ENCODE results near the gene SF3A2.

Gene SF3A2

DNA sequence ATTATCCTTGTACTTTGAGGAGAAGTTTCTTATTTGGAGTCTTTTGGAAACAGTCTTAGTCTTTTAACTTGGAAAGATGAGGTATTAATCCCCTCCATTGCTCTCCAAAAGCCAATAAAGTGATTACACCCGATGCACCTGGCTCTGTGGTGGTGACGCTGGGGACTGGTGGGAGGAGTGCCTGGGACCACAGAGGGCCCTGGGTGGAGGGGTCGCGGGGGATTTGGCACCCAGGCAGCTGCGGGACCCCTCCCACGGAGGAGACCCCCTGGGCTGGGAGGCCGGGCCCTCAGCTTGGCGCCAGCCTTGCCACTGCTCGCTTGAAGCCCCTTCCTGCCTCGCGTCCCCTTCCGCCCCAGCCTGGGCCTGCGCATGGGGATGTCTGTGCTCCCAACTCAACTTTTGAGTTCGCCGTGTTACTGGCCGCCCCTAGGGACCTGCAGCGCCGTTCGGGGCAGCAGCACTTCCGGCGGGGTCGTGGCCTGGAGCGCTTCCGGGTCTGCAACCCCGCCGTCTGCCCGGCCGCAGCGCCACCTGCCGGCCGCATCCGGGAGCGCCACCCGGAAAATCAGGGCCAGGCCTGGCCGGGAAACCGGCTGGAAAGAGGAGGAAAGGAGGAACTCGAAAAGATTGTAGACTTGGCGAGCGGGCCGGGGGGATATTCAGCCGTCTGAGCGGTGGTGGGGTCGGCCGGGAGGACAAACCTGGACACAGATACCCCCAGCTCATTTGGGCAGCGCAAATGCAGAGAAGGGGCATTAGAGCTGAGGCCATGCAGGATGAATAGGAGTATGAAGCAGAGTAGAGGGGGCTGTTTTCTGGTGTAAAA is 36.9 kb downstream of the SF3A2 start:
- H4K20me1 ChIP-seq (ENCODE audit: low read depth, low read length), result peaks cover 6% of the 10 kb centered on the region; the same call in 1 of the 2 replicates
- TF ChIP-seq EZH2phosphoT487 (conservative IDR thresholded peaks at IDR 0.05; ENCODE audit: low read length) (no peak), CTCF (IDR thresholded peaks at IDR 0.05; ENCODE audit: insufficient read depth, low read length, poor library complexity, severe bottlenecking) (peak; percentile 99)
- peaks cover 31% of the 10 kb centered on the region for H3F3A ChIP-seq (ENCODE audit: insufficient read depth)
- no peaks in the 10 kb centered on the region for H3K9me2 ChIP-seq (replicated peaks; ENCODE audit: insufficient read depth, low read length)
- H3K27ac ChIP-seq (ENCODE audit: low read depth, low read length), result peak overlapping the region; percentile 92
- peak overlapping the region; percentile 94 for H3K4me2 ChIP-seq (ENCODE audit: low read depth, low read length, poor library complexity, severe bottlenecking)
- H3K79me2 ChIP-seq (ENCODE audit: insufficient read depth, low read length), result peaks cover 42% of the 10 kb centered on the region
- H3K9me3 ChIP-seq (ENCODE audit: insufficient read depth, low read length), result no peaks in the 10 kb centered on the region
- peak overlapping the region; percentile 99 for H3K9ac ChIP-seq (ENCODE audit: low read length)
- no peaks in the 10 kb centered on the region for H3K27me3 ChIP-seq (ENCODE audit: low read length)
- peak overlapping the region; percentile 77 for H3K4me3 ChIP-seq (ENCODE audit: insufficient read depth, low read length, poor library complexity, severe bottlenecking)
- H3K36me3 ChIP-seq (ENCODE audit: low read length), result peaks cover 3% of the 10 kb centered on the region; the same call in 1 of the 2 replicates
- no peak overlapping the region for H2AFZ ChIP-seq (ENCODE audit: low read depth, low read length, severe bottlenecking)

DNA sequence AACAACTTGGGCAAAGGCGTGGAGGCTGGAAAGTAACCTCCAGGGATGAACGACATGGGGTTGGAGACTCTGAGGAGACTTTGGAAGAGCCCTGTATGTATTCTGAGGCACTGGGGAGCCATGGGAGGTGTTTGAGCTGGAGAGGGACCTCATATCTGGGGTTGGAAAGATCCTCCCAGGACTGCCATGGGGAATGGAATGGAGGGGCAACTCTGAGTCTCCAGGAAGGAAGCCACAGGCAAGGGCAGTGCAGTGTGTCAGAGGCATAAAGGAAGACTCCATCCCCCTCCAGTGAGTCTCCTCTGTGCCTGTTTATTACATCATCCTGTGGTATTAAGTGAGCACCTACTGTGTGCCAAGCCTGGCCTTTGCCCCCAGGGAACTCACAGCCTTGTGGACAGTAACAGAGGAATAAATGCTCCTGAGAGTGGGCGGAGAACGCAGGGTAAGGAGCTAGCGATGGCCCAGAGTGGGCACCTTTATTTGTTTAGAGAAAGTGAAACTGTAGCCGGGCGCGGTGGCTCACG is 37.6 kb downstream of the SF3A2 start:
- H3K4me3 ChIP-seq (ENCODE audit: insufficient read depth, low read length, poor library complexity, severe bottlenecking), result no peak overlapping the region
- H4K20me1 ChIP-seq (ENCODE audit: low read depth, low read length), result peaks cover 6% of the 10 kb centered on the region; the same call in 1 of the 2 replicates
- peak overlapping the region; percentile 94 for H3K4me2 ChIP-seq (ENCODE audit: low read depth, low read length, poor library complexity, severe bottlenecking)
- H3K79me2 ChIP-seq (ENCODE audit: insufficient read depth, low read length), result peaks cover 42% of the 10 kb centered on the region
- TF ChIP-seq EZH2phosphoT487 (conservative IDR thresholded peaks at IDR 0.05; ENCODE audit: low read length), result no peak
- no peak for TF ChIP-seq CTCF (IDR thresholded peaks at IDR 0.05; ENCODE audit: insufficient read depth, low read length, poor library complexity, severe bottlenecking)
- peaks cover 3% of the 10 kb centered on the region; the same call in 1 of the 2 replicates for H3K36me3 ChIP-seq (ENCODE audit: low read length)
- H3K9me2 ChIP-seq (replicated peaks; ENCODE audit: insufficient read depth, low read length), result no peaks in the 10 kb centered on the region
- H2AFZ ChIP-seq (ENCODE audit: low read depth, low read length, severe bottlenecking), result no peak overlapping the region
- no peaks in the 10 kb centered on the region for H3K9me3 ChIP-seq (ENCODE audit: insufficient read depth, low read length)
- peak overlapping the region; percentile 99; the same call in 1 of the 2 replicates for H3K9ac ChIP-seq (ENCODE audit: low read length)
- no peaks in the 10 kb centered on the region for H3K27me3 ChIP-seq (ENCODE audit: low read length)
- H3F3A ChIP-seq (ENCODE audit: insufficient read depth), result peaks cover 29% of the 10 kb centered on the region
- H3K27ac ChIP-seq (ENCODE audit: low read depth, low read length), result peak overlapping the region; percentile 92; the same call in 1 of the 2 replicates

GRCh38 chr19:2274931-2275535 is 38.4 kb downstream of the SF3A2 start:
- Histone ChIP-seq H2AFZ (ENCODE audit: low read depth, low read length, severe bottlenecking) (no peak overlapping the region), H3K9me2 (replicated peaks; ENCODE audit: insufficient read depth, low read length) (no peaks in the 10 kb centered on the region), H3K4me3 (ENCODE audit: insufficient read depth, low read length, poor library complexity, severe bottlenecking) (no peak overlapping the region), H3K4me2 (ENCODE audit: low read depth, low read length, poor library complexity, severe bottlenecking) (no peak overlapping the region), H3K79me2 (ENCODE audit: insufficient read depth, low read length) (peaks cover 35% of the 10 kb centered on the region), H3K27me3 (ENCODE audit: low read length) (no peaks in the 10 kb centered on the region), H3K9ac (ENCODE audit: low read length) (no peak overlapping the region), H3K9me3 (ENCODE audit: insufficient read depth, low read length) (no peaks in the 10 kb centered on the region), H3K36me3 (ENCODE audit: low read length) (peaks cover 3% of the 10 kb centered on the region; the same call in 1 of the 2 replicates), H4K20me1 (ENCODE audit: low read depth, low read length) (peaks cover 6% of the 10 kb centered on the region; the same call in 1 of the 2 replicates), H3F3A (ENCODE audit: insufficient read depth) (peaks cover 29% of the 10 kb centered on the region), H3K27ac (ENCODE audit: low read depth, low read length) (no peak overlapping the region)
- no peak for TF ChIP-seq EZH2phosphoT487 (conservative IDR thresholded peaks at IDR 0.05; ENCODE audit: low read length)
- peak; percentile 15 for TF ChIP-seq CTCF (IDR thresholded peaks at IDR 0.05; ENCODE audit: insufficient read depth, low read length, poor library complexity, severe bottlenecking)

Measured in SU-DHL-6 (cell line).